GM18870 (cell line): Measurements from ENCODE around the gene SLC39A13.

ENCODE experiments used
- ATAC-seq: cut with Tn5 transposase; IDR thresholded peaks from one replicate; pipeline ENCODE4 v1.9.1; 2021; ENCODE audit warnings: moderate library complexity; ENCODE audit not compliant: unreplicated experiment

Gene SLC39A13

DNA sequence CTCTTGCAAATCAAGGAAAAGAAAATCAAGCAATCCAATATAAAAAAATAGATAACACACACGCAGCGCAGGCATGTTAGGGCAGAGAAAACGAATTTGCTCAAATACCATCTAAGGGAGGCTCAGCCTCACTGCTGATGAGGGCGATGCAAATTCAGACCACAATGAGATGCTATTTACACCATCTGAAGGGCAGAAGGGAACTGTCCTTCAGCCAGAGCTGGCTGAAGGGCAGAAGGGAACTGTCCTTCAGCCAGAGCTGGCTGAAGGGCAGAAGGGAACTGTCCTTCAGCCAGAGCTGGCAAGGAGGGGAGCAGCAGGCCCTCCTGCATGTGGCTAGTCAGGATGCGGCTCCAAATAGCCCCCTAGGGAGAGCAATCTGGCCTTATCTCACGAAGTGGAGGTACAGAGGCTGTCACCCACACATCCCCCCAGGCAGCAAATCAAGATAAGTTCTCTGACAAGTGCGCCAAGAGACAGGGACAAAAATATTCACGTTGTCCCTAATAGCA, 7.6 kb upstream of the SLC39A13 start:
- ATAC-seq = peak; percentile 77

DNA sequence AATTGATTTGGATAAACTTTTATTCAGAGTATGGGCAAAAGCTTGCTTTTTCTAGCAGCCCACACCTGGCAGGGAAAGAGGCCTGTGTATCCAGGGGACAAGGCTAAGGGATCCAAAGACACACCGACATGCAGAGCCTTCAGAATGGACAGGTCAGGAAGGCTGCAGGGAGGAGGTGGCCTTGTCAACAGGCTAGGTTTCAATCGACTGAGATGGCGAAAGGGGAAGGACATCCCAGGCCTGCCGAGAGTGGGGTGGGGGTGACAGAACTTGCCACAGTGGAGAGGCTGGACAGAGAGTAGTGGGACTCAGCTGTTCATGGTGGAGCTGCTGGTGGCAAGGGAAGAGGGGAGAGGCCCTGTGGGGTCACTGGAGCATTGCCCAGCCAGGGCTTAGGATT, 5.3 kb upstream of the SLC39A13 start:
- no peak for ATAC-seq

DNA sequence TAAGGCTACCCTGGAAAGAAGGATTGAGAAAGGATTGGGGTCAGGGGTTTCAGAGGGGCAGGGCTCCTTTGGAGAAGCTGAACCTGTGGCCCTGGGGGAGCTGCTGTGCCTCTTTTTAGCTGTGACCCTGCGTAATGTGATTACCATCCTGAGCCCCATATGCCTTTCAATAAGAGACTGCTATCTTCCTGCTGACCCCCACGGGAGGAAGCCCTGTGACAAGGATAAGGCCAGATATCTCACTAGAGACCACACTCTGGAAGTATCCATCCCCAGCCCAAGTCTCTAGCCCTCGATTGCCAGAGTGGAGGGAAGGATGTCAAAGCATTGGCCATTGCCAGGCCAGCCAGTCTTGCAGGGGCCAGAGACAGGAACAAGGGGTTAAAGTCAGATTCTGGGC, 4.8 kb upstream of the SLC39A13 start:
- ATAC-seq = no peak

DNA sequence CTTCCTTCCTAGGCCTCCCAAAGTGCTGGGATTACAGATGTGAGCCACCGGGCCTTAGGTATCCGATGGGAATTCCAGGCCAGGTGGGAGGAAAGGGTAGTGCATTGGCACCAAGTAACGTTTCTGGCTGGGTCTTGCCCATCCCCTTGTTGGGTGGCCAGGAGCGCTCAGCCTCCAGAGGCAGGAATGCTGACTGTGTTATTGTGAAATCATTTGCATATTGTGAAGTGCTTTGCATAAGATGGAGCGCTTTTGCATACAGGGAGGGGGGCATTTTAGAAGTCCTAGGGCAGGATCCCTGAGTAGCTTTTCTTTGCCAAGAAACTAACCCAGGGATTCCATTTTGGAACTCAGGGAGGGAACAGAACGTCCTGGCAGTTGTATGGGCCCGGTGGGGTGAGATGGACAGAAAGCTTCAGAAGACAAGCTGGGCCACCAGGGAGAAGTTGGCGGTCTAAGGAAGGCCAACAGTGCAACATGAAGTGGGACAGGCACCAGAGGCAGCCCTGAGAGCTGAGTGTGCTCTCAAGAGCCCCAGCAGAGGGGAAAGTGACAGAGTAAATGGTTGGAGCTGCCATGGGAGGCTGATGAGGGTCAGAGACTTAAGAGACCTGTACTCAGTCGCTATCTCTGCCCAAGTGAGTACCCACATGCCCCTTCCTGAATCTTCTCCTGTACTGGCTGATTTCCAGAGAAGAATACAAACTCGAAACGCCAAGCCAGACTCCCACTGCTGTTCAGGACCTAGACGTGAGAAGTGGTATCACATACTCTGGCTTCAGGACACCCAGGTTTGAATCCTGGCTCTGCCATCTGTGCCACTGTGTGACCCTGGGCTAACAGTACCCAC, 1.3 kb upstream of the SLC39A13 start:
- ATAC-seq = peak; percentile 1

DNA sequence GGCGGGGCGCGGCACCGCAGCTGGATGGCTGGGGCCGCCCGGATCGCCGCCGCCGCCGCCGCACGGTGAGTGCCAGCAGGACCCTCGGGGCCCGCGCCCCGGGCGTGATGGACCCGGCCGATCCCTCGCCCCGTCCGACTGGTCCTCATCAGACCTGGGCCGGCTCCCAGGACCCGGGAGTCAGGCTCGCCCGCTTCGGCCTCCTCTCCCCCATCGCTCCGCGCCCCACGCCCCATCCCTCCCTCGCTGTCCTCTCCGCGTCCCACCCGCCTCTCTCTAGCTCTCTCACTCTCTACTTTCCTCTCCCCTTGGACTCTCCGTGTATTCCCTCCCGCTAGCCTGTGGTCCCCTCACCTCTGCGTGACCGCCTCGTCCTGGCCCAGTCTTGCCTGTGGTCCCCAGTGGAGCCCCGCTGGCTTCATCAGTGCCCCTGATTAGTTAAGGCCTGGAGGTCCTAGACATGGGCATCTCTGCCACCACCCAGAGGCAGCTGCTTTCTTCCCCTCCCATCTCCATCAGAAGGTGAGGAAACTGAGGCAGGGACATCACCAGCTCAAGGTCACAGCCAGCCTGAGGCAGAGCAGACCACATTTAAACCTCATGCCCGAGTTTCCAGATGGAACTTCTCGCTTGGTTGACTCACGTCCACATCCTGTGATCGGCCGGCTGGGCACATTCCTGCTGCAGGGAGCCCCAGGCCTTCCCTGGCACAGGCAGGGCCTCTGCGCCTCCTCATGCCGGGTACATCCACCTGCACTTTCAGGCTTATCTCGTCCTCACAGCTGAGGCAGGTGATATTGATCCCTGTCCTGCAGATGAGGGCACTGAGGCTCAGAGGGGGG, 429 bp downstream of the SLC39A13 start:
- ATAC-seq = peak; percentile 1

DNA sequence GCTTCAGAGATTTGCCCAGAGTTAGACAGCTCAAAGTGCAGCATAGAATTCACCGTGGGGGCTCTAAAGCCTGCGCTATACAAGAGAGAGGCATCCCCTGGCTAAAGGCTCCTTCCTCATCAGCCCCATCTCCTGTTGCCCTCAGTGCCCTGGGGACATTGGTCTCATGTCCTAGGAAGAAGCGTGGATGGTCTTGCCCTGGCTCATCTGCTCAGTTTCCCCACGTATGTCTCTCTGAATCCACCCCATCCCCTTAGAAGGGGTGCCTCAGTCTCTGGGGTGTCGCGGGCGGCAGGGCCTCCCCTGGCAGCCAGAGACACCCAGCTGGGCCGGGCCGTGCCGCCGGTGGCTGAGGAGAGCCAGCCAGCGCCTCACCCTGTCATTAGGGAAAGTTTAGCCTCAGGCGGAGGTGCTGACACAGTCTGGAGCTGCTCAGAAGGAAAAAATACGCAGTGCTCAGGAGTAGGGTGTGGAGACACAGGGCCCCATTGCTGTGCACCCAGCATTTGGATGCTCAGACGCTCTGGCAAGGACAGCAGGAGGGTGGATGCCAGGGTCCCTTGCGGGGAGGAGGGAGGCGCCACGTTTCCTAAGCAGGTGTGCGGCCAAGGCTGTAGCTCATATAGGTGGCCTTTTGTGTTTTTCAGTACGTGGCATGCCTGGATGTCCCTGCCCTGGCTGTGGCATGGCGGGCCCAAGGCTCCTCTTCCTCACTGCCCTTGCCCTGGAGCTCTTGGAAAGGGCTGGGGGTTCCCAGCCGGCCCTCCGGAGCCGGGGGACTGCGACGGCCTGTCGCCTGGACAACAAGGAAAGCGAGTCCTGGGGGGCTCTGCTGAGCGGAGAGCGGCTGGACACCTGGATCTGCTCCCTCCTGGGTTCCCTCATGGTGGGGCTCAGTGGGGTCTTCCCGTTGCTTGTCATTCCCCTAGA, 1.3 kb downstream of the SLC39A13 start:
- ATAC-seq = no peak

DNA sequence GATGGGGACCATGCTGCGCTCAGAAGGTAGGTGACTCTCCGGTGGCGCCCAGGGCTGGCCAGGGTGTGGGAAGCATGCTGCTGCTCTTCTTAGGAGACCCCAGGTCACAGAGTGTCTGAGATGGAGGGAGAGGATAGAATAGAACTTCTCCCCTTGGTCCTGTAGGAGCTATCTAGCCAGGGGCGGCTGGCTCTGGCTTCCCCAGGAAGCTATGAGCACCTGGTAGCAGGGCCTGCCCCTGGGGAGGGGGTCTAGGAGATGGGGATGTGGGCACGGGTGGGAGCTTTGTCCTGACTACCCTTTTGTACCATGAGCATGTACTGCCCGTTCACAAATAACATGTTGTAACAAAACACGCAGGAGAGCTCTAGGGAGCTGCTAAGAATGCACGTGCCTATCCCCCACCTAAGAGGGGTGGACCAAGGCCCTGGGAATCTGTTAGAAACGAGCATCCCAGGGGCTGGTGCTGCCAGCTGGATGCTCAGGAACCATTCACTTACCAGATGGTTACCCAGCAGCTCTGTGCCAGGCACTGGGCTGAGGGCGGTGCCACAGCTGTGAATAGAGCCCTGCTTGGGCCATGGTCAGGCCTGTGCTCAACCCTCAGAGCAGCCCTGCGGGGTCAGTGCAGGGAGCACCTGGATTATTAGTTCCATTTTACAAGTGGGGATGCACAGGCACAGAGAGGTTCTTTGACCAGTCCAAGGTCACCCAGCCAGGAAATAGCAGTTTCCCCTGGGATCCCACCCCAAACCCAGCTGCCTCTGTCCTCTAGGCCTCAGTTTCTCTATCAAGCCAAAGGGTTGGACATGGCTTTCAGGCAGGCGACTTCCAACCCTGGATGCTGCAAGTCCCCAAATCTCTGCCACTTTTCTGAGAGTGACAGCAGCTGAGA, 2.2 kb downstream of the SLC39A13 start:
- ATAC-seq = no peak

DNA sequence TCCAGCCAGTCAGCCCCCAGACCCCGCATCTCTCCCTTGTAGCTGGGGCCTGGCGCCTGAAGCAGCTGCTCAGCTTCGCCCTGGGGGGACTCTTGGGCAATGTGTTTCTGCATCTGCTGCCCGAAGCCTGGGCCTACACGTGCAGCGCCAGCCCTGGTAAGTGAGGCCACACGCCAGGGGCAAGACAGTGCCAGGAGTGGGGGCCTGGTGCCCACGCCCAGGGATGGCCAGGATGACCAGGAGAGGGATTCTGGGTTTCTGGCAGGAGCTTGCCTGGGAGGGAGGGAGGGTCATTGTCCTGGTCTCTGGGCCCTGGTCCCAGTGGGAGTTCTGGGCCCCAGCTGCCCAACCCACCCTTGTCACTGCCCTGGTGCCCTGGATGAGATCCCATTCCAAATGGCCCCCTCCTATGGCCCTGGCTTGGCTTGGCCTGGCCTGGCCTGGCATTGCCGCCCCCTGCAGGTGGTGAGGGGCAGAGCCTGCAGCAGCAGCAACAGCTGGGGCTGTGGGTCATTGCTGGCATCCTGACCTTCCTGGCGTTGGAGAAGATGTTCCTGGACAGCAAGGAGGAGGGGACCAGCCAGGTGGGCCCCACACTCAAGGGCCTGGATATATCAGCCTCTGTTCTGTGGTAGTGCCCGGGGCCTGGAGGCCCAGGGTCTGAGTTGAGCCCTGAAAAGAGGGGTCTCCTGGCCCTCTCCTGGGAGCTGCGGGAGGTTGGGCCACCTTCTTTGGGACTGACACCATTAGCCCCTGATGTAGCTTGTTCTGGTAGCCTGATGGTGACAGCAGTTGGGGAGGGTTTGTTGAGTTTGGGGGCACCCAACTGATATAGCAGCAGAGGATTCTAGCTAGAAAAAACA, 3.7 kb downstream of the SLC39A13 start:
- ATAC-seq = no peak

DNA sequence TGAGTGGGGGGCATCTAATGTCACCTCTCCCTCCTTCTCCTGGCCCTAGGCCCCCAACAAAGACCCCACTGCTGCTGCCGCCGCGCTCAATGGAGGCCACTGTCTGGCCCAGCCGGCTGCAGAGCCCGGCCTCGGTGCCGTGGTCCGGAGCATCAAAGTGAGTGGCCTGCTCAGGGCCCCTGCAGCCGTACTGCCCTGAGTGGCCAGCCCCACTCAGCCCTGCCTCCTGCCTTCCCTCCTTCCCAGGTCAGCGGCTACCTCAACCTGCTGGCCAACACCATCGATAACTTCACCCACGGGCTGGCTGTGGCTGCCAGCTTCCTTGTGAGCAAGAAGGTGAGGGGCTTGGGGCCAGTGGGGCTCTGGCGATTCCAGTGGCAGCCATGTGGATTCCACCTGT, 5.0 kb downstream of the SLC39A13 start:
- ATAC-seq = no peak

DNA sequence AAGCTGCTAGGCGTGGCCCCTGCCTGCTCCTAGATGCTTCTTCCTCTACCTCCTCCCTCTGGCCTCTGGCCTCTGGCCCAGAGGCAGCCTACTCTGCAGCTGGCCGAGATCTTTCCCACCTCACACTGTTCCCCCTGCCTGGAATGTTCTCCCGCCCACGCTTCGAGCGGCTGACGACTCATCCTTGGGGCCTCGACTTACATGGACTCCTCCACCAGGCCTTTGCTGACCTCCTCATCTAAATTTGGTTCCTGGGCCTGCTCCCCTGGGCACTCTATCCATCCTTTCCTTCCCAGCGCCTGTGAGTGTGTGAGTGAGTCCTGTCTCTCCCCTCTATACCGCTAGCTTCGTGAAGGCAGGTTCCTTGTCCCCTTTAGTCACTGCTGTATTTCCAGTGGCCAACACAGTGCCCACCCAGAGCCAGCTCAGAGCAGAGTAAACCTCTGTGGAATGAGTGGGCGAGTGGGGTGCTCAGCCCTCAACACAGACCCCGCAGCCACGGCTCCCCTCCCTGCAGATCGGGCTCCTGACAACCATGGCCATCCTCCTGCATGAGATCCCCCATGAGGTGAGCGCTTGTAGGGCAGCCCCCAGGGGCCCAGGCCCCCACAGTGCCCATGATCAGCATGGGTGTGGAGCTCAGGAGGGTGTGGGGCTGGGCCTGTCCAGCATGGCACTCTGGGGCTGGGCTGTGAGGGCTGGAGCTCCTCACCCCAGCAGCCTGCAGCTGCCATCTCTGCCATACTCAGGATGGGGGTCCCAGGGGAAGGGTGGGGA, 5.7 kb downstream of the SLC39A13 start:
- ATAC-seq = no peak

DNA sequence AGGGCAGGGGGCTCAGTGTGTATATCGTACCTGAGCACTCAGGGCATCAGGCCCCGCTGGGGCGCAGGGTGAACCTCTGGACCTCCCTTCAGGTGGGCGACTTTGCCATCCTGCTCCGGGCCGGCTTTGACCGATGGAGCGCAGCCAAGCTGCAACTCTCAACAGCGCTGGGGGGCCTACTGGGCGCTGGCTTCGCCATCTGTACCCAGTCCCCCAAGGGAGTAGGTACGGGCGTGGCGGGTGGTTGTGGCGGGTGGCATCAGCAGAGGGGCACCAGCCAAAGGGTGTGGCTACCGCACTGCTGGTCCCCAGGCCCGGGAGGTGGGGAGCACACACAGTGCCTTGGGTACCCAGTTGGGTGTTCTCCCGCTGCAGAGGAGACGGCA, 6.3 kb downstream of the SLC39A13 start:
- no peak for ATAC-seq

DNA sequence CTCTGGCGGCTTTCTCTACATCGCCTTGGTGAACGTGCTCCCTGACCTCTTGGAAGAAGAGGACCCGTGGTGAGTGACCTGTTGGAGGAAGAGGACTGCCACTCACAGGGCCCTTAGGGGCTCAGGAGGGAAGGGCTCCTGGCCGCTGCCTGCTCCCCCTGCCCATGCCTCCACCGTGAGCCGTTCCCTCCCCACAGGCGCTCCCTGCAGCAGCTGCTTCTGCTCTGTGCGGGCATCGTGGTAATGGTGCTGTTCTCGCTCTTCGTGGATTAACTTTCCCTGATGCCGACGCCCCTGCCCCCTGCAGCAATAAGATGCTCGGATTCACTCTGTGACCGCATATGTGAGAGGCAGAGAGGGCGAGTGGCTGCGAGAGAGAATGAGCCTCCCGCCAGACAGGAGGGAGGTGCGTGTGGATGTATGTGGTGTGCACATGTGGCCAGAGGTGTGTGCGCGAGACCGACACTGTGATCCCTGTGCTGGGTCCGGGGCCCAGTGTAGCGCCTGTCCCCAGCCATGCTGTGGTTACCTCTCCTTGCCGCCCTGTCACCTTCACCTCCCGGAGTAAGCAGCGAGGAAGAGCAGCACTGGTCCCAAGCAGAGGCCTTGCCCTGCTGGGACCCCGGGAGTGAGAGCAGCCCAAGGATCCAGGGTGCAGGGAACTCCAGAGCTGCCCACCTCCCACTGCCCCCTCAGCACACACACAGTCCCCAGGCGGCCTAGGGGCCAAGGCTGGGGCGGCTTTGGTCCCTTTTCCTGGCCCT, 6.9 kb downstream of the SLC39A13 start:
- ATAC-seq = no peak

DNA sequence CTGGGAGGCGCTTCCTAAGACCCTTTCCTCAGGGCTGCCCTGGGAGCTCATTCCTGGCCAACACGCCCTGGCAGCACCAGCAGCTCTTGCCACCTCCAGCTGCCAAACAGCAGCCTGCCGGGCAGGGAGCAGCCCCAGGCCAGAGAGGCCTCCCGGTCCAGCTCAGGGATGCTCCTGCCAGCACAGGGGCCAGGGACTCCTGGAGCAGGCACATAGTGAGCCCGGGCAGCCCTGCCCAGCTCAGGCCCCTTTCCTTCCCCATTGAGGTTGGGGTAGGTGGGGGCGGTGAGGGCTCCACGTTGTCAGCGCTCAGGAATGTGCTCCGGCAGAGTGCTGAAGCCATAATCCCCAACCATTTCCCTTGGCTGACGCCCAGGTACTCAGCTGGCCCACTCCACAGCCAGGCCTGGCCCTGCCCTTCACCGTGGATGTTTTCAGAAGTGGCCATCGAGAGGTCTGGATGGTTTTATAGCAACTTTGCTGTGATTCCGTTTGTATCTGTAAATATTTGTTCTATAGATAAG, 7.6 kb downstream of the SLC39A13 start:
- no peak for ATAC-seq

DNA sequence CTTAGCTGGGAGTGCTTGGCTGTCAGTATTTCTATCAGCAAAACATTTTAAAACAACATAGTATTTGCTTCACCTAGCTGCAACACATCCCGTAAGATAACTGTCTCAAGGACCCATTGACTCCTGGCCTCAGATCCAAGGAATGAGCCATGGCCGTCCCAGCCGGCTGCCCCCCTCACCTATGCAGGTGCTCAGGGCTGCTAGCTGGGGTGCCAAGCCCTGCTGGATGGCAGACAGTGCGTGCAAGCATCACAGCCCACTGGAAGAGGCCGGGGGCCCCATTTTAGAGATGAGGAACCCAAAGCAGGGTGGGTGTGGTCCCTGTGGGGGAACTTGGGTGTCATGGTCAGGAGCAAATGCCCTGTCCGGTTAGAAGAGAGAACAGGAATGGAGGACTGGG, 9.3 kb downstream of the SLC39A13 start:
- ATAC-seq = no peak

DNA sequence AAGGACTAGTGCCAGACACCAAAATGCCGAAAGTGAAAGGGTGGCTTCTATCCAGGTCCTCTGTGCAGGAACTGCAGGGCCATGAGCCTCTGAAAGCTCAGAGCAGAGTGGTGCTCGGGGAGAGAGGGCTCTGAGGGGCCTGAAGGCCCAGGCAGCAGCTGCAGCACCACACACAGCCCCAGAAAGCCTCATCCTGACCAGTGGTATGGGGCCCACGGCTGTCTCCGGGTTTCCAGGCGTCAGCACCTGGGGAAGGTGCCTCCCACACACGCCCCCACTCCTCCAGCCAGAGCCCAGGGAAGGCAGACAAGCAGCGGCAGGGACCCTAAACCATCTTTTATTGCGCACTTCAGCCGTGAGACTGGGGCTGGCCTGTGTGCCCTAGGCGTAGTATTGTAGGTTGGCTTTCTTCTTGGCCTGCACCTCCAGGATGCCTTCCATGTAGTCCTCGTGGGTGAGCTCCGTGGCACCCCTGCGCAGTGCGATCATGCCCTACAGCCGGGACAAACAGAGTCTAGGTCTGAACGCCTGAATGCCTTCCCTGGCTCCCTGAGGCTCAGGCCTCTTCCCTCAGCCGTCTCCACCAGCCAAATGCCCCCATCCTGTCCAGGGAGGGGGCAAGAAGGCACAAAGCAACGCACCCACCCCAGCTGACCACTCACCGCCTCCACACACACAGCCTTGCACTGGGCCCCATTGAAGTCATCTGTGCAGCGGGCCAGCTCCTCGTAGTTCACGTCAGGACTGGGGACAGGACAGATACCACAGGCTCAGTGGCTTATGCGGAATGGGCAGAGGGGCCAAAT, 10.3 kb downstream of the SLC39A13 start:
- ATAC-seq = no peak

DNA sequence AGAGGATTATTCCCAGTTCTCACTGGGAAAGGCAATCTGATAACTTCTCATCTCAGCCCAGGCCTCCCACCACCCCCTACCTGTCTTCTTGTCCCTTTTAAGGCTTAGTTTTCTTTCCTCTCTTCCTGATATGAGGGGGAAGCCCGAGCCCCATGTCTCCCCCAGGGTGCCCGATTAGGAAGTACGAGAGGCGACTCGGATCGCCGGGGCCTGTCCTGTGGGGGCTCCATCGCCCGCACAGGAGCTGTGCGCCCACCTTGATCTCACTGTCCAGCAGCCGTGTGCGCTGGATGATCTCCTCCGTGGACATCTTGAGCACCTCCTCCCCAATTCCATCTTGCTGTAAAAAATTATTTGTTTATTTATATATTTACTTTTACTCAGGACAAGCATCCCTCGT, 17.2 kb downstream of the SLC39A13 start:
- ATAC-seq = no peak
